Activated CD8-positive, alpha-beta memory T cell treated with anti-CD3 and anti-CD28 coated beads, Interleukin-2, amount 50 U/mL, for 1 hour (primary cell): Measurements from ENCODE around the gene MYO1D.

ENCODE experiments used
- DNase-seq: peaks from one replicate; pipeline ENCODE4 v3.0.0-alpha.2; 2020; ENCODE audit errors: extremely low read depth

Gene MYO1D

DNA sequence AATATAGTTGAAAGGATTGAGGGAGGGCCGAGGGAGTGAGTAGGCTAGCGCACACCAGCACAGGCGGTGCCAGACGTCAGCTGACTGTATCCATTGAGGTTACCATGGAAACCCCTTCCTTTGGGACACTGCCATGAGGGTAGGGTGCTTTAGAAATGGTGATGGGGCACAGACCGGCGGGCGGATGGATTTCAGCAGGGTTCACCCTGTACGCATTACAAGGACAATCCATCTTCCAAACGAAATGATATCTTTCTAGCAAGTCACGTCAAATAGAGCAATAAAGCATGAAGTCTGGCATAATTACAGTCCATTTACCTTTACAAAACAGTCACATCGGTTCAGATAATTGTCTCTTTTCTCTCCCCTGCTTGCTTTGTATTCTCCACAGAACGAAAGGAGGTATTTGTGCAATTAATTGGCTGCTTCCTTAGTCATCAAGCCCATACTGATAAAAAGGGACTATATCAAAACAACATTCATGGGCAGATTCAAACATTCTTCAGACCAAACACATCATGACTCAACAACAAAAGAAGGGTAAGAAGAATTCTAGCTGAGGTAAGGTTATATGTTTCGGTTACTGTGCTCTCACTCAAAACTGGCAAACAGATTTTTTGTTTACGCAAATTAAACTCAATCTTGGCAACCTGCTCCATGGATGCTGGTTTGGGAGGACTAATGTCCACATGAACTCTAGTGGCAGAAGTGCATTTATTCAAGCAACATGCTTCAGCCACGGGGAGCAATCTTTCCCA lies 249.5 kb downstream of the MYO1D start:
- DNase-seq: no peak

DNA sequence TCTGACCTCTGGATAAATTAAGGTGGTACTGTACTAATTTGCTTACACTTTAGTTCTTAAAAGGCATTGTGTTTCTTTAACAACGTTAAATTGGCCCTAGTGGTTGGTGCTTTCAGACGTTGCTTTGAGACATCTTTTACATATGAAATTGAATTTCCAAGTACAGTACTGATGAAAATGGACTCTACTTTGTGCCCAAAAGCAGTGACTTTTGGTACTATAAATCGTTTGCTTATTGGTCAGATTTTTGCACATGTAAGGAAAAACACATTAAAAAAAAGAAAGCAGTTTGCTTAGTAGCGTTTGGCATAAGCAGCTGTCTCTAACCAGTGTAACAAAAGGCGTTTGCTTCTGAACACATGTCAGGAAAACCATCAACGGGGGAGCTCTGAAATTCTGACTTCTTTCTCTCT lies 250.5 kb downstream of the MYO1D start:
- no peak for DNase-seq

DNA sequence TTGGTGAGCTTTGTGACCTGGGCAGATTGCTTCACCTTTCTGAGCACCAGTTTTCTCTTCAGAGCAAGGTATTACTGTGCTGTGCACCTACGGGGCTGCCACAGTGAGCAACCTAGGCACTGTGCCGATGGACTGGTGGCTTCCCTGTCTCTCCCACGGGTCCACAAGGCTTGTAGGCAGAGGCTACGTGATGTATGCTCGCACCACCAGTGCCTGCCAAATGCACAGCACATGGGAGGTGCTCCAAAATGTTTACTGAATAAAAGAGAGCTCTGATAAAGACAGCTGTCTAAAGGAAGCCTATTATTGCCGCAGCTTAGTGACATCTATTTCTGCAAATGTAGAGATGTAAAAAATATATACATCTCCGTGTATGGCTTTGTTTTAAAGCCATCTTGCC lies 251.0 kb downstream of the MYO1D start:
- DNase-seq: no peak

DNA sequence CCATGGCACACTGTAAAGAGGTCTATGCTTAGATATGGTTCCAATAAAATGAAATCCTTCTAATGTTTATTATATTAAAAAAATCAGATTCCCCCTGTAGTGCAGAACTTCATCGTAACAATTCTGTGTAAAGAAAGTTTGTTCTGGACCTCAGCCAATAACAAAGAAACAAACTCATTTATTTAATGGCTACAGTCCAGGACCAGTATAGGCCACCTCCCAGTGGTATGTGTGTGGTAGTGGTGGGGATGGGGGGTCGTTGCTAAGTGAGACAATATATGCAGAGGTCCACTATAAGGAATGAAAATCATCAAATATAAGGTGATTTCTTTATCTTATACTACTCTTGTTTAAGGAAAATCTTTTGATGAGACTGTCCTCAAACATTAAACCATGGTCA lies 253.7 kb downstream of the MYO1D start:
- no peak for DNase-seq

DNA sequence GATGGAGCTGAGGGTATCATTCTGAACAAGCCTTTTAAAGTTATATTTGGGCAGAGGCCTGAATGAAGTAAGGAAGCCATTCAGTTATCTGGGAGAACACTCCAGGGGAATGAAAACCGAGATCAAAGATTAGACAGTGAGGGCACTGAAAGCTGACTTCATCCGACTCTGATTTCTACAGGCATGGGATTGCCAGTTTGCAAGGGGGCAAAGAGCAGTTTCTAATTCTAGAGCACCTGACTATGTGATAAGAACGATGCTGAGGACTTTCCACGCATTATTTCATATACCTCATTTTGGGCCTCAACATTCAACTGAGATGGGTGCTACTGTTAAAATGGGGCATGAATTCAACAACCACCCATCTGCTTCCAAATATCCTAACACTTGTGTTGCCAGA lies 254.4 kb downstream of the MYO1D start:
- DNase-seq: no peak

DNA sequence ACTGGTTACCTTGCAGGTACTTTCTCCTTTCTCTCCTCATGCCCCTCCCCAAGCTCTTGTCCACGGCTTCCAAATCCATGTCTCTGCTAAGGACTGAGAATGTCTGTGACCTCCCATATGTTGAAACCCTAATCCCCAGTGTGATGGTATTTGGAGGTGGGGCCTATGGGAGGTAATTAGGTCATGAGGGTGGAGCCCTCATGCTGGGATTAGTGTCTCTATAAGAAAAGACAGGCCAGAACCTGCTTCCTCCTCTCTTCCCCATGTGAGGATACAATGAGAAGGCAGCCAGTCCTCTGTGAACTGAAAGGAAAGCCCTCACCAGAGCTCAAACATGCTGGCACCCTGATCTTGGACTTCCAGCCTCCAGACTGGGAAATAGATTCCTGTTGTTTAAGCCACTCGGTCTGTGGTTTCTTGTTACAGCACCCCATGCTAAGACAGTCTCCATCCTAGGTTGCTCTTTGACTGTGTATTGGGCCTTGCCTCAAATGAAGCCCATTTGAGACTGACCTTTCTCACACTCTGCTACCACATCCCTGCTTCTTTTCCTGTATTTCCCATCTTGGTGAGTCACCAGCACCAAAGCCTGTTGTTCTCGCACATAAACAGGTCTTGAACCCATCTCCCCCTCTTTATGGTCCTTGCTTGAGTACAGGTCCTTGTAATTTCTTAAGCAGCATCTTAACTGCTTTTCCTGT lies 255.2 kb downstream of the MYO1D start:
- DNase-seq: no peak

DNA sequence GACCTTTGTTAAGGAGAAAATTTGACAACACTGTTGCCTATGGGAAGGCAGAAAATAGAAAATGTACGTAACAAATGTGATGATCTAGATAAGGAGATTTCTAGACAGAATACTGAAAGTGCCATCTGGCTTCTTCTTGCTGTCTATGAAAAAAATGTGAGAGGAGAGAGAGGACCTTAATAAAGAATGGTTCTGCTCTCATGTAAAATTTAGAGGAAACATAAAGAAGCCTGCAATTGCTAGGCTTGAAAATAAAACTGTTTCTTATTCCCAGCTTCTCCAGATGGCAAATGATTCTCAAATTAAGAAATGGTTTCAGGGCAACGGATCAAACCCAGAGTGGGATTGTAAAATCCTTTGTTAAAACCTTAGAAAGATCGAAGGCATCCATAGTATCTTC lies 261.6 kb downstream of the MYO1D start:
- DNase-seq: no peak

DNA sequence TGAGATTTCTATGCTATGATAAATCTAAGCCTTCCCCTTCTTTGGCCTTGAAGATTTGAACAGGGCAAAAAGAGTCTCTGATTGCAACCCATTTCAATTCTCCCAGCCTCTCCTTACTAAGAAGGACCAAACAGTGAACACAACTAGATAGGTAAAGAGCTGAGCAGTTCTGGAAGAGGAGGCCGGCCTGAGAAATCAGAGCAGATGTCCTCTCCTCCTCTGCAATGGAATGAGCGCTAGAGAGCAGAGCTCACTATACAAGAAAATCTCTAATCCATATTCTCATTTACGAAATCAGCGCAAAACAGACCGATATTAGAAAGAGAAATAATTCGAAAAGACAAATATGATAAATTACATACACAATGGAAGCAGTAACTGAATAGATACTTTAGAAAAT lies 266.0 kb downstream of the MYO1D start:
- no peak for DNase-seq

DNA sequence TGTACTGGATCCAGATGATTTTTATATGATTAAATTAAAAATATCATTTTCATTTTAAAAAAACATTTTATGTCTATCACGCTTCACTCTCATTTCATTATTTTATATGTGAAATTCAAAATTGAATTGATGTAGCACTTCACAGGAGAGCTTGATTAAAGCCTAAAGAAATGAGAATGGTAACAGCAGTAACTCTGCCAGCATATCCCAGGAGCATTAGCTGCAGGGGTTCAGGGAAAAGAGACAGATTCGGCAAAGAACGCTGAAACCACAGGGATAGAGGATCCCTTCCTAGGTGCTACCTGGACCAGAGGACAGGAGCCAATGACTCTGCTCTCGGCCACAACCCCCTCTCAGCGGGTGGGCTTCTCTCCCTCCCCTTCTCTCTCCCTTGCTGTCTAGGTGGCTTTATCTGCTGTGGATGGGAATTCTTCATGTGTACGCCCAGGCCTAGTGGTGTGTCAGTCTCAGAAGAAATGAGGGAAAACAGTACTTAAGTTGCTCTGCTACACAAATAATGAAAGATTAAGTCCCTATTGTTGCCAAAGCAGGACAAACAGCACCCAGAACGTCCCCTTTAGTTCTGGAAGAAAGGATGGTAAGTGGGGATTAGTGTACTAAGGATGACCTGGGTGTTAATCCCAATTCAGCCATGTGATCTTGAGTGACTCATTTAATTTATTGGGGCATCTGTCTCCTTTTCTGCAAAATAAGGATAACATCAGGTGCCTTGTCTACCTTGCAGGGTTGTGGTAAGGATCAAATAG lies 266.9 kb downstream of the MYO1D start:
- DNase-seq: no peak

DNA sequence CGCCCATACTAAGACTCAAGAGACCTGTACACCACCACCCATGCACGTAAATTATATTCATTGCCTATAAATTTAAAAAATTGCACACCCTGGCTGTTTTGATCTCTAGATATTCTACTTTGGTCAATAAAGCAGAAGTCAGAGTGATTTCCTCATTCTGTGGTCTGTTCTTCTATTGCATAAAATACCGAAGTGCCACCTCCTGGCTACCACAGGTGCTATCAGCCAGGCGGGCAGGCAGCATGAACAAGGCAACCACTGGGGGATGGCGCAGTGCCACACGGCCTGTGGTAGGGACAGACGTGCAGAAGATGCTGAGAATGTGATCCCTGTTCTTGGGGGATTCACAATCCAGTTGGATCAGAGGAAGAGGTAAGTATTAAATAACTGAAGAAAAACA lies 267.8 kb downstream of the MYO1D start:
- peak; percentile 32 for DNase-seq

DNA sequence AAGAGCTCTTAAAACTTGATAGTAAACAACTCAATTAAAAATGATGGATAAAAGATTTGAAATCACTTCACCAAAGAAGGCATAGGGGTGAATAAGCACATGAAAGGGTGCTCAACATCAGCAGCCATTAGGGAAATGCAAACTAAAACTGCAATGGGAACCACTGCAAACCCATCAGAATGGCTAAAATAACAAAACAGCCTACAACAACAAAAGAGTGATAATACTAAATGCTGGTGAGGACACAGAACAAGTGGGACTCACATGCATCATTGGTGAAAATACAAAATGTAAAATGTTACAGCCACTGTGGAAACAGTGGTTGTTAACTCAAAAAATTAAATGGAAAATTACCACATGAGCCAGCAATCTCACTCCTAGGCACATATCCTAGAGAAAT lies 268.7 kb downstream of the MYO1D start:
- no peak for DNase-seq

DNA sequence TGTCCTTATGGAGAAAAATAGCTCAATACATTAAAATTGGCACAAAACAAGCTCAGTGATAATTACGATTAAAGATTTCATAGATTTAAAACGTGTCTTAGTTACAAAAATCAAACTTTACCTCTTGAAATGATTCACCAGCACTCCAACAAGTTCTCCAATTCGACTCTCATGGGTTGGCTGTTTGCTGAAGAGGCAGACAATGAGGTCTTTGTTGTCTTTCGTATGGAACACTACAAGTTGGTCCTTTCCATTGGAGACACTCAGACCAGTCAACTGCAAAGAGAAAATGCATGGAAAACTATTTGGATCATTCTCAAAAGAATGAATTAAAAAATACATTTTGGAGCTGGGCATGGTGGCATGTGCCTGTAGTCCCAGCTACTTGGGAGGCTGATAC lies 272.0 kb downstream of the MYO1D start:
- no peak for DNase-seq

DNA sequence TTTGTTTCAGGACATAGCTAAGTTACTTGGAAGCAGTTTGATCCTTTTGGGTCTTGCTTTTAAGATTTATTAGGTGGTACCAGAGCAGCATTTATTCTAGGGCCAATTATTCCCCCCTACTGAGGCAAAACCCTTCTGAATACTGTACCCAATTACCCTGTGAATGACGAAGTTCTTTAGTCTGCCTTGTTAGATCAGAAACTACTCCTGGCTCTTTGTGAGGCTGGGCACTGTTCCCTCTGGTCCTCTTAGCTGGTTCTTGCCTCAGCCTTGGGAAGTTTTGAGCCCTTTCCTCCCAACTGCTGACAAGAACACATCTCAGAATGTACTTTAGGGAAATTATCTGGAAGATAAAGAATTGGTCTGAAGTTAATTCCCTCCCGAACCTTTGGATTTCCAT lies 274.5 kb downstream of the MYO1D start:
- DNase-seq: no peak

DNA sequence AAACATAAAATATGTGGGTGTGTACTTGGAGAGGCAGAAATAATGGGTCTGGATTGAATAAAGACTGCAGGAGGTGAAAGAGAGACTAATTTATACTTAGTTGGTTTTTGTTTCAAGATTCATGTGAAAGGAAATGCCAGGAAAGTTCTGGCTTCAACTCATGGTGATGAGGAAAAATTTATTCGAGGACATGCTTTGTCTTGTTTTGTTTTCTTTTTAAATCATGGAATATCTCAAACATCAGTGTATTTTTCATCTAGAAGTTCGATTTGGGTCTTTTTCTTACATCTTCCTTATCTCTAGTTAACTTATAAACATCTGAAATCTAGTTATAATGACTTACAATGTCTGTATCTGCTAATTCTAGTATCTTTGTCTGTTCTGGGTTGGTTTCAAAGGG lies 275.1 kb downstream of the MYO1D start:
- DNase-seq: no peak

DNA sequence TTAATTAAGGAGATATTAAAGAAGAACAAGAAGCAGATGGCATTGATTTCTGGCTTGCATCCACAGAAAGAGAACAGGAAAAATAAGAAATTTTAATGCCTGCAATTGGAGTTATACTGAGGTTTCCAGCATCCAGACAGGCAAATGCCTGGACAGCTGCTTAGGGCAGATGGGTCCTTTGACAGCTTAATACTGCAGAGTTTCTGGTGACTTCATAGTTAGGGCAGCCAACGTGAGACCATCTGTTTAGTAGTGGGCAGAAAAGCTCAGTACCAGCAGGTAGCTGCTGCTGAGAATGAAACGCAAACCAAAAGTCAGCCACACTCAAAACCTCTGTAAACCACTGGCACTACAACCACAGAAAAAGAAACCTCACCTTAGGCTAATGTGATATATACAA lies 280.3 kb downstream of the MYO1D start:
- DNase-seq: no peak

DNA sequence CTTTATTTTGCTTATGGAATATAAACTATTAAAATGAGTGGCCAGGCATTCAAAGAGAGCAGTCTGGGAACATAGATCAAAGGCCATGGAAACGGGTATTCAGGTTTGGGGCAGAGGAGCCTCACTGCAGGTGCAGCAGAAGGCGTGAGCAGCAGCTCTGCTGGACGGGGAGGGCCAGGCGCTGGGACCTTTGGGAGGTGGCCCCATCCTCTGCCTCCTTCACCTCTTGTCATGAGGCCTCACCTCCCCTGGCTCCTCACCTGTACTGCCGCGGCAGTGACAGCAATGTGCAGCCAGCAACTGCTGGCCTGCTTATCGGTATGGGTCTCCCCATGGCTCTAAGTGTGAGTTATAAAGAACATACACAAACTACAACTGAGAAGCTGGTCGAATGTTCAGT lies 280.7 kb downstream of the MYO1D start:
- DNase-seq: no peak

DNA sequence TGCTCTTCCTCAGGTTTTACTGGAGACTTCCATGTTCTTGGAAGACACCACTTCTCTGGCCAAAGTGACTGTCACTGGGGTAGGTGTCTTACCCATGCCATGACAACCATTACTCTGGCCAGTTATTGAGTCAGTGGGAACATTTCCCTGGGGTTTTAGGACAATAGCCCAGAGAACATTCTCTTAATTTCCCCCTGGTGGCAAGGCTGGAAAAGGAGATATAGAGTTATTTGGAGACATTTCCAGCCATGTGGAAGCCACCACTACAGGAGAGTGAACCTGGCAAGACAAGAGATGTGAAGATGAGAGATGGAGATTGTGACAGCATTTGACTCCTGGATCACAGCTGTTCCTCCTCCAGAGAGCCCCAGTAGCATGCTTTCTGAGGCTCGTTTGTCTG lies 283.9 kb downstream of the MYO1D start:
- DNase-seq: no peak

DNA sequence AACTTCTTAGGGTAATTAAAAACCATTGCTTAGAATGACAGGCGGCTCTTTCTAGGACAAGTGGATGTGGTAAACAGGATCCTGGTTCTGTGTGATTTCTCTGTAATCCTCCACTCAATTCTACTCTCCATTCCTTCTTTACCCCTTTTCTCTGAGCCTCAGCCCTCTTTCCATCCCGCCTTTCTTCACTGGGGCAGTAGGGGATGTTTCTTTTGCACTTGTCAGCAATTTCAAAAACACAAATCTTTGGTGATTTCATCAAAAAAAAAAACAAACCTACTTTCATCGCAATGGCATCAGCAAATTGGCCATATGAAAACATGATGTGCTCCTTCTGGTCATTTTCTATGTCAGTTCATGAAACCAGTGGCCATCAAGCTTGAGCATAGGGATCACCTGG lies 285.5 kb downstream of the MYO1D start:
- DNase-seq: no peak

DNA sequence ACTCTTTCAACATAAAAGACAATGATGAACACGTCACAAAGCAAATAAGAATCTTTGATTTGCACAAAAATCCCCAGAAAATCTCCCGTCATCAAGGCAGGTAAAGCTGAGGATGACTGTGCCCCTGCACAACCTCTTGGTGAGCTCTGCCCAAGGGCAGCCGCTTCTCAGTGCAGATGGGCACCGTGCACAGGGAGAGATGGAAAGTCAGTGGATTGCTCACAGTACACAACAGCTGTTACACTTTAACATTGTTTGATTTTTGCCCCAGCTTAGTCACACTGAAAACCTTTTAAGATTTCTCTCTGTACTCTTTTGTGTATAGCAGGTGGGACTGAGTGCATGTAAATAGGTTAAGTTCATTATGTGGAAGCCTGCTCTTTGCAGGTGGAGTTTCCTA lies 285.9 kb downstream of the MYO1D start:
- DNase-seq: no peak

DNA sequence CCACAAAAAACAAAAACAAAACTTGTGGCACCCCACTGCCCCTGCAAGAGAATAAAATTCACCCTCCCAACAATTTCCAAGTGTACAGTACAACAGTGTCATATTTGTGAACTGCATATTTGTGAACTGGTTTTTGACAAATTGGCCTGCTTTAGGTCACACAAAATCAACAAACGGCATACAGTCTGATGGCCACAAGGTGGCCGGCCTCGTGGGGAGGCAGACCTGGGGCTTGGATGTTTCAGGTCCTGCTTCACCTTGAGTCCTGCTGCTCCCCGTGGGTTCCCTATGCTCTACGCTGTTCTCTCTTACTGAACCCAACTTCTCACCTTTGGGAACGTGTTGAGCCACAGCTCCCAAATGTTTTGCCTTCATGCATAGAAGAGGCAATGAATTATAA lies 287.9 kb downstream of the MYO1D start:
- DNase-seq: no peak

DNA sequence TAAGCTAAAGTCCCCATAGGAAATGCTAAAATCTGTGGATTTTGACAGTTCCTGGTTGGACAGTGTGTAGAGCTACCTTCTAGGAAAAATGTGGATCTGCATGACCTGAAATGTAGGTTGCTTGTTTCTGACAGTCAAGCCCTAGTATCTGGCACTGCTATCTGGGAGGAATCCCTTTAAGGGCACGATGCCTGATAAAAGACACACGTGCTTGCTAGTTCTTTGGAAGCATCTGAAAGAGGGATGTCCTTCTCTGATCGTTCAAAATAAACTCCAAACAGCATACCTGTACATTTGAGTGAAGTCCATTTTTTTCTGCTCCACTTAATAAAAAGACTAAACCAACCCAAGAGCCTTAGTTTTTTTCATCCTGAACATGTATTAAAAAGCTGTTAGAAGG lies 288.8 kb downstream of the MYO1D start:
- DNase-seq: no peak

DNA sequence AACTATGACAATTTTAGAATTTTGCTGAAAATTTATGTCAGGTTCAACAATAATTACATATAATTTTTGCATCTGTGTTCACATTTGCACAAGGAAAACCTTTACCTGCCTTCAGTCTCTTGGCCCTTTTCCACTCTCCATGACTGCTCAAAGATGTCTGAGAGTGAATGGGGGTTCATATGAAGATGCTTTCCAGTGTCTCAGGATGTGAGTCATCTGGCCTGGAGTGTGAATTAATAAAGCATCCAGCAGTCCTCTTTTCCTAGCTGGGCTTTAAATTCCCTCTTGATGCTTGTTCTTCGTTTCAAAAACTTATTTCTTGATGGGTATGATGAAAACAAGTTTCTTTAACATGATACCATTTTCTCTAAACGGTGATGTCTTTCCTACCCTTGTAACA lies 290.3 kb downstream of the MYO1D start:
- no peak for DNase-seq

DNA sequence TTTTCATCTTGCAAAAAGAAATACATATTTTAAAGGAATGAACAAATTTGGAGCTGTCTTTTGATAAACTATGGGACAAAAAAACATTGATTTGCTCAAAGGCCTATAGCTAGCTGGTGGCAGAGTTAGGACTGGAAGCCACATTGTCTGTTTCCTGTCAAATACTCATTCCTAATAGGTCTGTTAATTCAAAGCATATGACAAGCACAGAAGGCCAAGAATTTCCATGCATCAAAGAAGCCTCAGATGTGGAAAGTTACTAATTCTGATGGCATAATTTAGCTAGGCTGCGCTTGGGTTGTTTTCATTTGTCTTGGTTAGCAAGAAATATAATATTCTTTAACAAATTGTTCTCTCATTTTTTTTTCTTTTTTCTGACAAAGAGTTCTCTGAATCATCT lies 292.1 kb downstream of the MYO1D start:
- DNase-seq: no peak
